NOMO-1 treated with DMSO at 0.1 percent for 48 hours (cell line): ENCODE measurements around the gene OR2T5.
"Not testable (repeated sequence)": the region's sequence is repeated elsewhere in the genome, so short reads cannot be mapped to it uniquely, and the experiment has no call there.

ENCODE experiments used
- DNase-seq: peaks from one replicate; lab custom pipeline; 2025; ENCODE audit not compliant: unreplicated experiment; lab: John Stamatoyannopoulos, UW

The OR2T5 gene, protein sequence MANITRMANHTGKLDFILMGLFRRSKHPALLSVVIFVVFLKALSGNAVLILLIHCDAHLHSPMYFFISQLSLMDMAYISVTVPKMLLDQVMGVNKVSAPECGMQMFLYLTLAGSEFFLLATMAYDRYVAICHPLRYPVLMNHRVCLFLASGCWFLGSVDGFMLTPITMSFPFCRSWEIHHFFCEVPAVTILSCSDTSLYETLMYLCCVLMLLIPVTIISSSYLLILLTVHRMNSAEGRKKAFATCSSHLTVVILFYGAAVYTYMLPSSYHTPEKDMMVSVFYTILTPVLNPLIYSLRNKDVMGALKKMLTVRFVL

DNA sequence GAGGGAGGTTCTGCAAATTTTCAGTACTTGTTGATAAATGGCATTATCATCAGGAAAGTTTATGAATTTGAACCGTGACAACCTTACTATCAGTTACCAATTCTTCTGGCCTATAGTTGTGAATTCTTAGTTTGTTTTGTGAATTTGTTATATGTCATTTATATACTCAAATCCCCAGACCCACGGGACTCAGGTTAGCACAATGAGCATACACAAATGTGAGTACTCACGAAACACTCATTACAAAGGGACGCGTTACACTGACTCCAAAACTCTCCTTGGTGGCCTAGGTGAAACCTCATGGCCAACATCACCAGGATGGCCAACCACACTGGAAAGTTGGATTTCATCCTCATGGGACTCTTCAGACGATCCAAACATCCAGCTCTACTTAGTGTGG is at the start of gene OR2T5:
TSS of gene OR2T5 (plus strand) at position 301 of the 400 bp plus-strand sequence. CDS start at position 301, 0 bp downstream.
- not testable (repeated sequence) for DNase-seq

DNA sequence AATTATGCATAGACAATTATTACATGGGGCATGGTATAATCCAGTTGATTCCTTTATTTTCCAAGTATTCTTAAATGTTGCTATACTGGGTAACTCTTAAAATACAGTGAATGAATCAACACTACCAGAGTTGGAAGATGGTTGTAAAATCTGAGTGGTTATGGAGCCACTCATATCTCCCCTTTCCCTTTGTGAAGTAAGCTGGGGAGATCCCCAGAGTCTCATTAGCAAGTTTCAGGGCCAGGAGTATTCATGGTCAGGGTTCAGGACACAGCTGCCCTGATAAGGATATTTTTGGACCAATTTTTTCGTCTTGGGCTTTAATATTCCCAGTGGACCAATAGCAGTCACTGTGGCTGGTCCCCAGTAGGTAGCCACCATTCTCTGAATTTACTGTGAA is 49.7 kb upstream of the OR2T5 start:
- not testable (repeated sequence) for DNase-seq

DNA sequence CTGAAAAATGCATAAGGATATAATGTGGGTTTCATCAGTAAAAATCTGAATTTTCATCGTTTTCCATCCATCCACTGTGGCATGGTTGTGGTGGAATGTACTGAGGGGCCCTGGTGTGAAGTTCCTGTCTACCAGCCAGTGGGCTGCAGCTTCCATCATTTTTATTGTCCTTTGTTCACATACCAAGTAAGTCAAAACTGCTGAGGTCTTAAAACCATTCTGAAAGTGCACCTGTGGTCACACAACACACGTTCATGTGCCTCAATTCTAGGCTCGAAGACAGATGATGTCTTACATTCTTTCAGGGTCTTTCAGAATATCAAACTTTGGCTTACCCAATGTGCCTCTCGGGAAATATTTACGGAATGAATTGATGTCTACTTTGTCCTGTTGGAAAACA is 49.1 kb upstream of the OR2T5 start:
- not testable (repeated sequence) for DNase-seq

DNA sequence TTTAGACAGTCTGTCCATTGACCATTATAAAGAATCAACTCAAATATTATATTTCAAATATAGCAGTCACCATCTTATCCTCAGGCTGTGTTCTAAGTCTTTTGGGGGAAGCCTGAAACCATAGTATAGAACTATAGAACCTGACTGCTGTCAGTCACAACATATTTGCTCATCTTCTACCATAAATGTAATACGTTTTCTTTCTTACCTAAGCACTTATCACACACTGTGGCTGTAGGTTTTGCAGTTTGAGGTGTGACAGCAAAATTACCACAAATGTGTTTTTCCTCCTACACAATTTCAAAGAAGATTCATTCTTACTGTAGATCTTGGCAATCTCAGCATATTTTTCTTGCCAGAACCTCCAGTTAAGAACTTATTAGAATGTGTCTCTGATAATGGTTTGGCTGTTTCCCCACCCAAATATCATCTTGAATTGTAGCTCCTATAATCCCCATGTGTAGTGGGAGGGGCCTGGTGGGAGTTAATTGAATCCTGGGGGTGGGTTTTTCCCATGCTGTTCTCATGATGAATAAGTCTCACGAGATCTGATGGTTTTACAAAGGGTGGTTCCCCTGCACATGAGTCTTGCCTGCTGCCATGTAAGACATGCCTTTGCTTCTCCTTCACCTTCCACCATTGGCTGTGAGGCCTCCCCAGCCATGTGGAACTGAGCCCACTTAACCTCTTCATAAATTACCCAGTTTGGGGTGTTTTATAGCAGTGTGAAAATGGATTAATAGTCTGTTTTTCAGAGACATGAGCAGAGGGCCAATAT is 45.7 kb upstream of the OR2T5 start:
- DNase-seq: not testable (repeated sequence)

DNA sequence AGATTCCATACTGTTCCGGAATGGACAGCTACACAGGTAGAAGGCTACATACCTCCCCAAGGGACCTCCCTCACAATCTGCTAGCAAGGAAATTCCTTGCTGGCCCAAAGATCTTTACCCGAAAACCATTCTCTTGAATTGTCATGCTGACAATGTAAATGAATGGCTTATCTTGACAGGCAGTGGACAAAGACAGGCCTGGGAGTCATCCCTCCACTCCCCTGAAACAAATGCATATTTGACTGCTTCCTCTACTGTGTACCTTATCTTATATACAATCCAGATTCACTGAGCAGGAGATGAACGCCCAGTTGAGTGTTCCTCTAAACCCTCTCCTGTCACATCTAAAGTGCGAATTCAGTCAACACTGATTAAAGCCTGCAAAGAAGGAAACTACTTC is 43.8 kb upstream of the OR2T5 start:
- DNase-seq: not testable (repeated sequence)

DNA sequence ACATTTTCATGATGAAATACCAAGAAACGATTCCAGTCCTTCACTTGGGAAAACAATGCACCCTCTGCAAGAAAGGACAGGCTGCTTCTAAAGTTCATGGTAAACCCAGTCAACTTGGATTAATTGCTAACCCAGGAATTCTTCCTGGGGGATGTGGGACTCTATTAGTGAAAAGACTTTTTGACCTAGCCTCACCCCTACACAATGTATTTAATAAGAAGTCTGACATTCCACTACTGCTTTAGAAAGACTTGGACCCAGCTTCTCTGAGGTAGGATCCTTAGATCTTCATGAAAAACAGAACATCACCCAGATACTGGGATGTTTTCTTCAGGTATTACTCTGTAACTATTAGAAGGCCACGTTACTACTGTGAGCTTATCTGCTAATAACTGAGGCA is 43.0 kb upstream of the OR2T5 start, which contains the start of gene OR2T2:
TSS of gene OR2T2 (plus strand) at position 239 of the 400 bp plus-strand sequence. CDS start 7,161 bp downstream, outside the sequence.
- not testable (repeated sequence) for DNase-seq

DNA sequence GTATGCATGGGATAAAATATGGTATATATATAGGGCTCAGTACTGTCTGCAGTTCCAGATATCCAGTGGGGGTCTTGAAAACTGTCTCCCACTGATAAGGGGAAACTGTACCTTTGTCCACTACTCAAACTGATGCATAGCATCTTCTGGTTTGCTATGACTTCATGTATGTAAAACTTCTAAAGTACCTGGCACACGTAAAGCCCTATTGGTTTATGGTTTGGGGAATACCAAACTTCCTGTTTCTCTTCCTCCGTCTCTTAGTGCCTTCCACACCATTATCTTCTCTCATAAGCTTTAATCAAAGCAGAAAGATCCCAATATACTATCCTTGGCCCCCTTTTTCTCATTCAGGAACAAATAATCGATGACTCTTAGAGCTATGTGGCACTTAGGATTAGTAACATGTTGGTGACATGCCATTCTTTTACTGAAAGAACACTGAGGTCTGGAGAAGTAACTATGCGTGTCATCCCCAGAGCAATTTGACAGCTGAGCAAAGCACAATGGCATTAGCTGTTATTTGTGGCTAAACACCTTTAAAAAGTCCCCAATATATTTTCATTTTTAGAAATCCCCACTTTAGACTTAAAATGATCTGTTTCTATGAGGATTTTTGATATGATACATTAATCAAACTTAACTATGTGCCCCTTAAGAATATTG is 39.8 kb upstream of the OR2T5 start:
- DNase-seq: not testable (repeated sequence)

DNA sequence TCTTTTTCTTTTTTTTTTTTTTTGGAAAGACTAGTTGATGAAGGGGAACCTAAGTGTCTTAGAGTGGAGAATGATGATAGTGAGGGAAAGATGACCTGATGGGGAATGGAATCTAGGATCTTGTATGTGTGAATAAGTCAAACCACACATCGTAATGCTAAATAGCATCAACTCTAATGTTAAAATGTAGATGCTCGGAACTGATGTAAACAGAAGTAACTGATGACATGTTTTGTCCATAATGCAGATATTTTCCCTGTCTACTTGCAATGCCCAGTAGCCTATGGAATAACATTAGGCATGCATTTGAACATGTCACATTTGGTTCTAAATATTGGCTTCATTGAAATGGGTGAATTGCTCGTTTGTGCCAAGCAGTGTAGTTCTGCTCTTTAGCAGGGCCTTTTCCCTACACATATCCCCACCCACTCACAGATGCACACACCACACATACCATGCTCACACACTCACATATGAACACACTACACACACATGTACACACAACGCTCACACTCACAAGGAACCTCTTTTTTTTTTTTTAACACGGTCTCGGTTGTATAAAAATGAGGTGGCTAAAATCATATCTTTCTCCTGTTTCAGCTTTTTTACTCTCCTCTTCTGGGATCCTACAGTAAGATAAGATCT is 38.4 kb upstream of the OR2T5 start:
- DNase-seq: not testable (repeated sequence)

DNA sequence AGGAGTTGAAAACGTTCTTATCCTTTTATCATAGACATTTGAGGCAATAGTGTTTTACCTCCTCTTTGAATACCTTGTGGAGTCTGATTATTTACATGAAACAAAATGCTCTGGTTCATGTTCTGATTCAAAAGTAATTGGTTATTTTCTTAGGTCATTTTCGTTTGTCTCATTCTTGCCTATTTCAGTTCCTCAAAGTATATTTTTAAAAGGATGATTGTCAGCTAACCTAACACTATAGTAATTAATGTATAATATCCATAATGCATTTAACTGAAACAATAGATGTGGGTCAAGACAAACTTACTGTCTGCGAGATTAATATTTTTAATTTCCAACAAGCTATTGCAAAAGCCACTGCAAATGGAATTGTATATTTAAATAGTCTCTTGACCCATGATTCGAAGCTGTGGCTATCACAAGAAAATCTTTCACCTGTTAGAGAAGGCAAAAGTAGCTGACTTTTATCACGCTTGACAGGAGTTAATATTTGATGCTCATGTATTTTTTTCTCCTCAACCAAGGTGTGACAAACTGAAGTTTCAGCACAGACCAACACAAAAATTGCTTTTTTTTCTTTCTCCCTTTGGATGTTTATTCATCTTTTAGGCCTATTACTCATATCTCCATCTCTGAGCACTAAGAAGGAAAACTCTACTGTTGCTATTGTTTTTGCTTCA is 37.8 kb upstream of the OR2T5 start:
- DNase-seq: not testable (repeated sequence)

DNA sequence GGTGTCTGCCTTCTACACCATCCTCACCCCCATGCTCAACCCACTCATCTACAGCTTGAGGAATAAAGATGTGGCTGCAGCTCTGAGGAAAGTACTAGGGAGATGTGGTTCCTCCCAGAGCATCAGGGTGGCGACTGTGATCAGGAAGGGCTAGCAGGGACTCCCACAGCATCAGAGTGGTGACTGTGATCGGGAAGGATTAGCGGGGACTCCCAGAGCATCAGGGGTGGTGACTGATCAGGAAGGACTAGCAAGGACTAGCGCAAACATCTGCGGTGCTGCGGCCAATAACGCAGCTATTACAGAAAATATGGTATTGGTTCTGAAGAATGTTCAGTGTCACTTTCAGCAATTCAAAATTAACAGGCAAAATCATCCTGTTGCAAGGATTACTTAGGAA is 34.8 kb upstream of the OR2T5 start:
- DNase-seq: not testable (repeated sequence)

DNA sequence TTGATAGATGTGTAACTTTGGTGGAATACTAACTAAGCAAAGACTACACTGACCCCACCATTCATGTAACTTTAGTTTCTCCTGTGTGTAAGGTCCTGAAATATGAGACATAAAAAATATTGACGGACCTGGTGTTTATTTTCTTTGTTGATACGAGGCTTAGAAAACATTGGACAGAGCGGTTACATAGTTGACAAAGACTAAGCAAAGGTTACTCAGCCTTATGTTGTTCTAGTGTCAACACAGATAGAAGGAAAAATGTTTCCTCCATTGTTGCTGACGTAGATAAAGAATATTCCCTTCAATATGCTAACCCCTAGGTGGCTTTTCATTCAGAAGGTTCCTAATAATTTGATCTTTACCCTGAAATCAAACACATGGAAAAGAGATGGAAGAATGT is 33.3 kb upstream of the OR2T5 start:
- not testable (repeated sequence) for DNase-seq

DNA sequence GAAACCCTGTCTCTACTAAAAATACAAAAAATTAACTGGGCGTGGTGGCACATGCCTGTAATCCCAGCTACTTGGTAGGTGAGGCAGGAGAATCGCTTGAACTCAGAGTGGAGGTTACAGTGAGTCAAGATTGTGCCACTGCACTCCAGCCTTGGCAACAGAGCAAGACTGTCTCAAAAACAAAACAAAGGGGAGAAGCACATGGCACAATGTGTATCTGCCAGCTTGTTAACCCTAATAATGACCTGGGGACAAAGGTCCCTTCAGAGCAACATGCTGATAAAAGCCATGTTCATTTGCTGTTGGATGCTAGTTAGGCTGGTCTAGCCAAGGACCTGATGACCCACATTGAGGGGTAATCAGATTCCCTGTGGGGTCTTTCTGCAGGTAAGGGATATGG is 31.8 kb upstream of the OR2T5 start:
- DNase-seq: not testable (repeated sequence)

DNA sequence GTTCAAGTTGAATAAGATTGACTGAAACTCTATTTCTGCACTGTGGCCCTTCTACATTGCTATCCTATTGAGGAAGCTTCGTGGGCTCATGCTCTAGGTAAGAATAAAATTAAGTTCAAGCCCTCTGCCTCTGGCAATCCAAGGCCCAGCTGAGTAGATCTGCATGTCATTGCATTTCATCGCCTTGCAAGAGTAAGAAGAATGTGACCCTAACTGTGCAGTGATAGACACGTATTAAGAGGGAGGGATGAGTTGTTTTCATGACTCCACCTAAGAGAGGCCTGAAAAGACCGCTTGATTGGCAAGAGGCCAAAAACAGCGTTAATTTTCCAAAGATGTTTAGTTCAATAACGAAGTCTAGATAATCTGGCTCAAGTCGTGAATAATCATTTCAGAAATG is 29.3 kb upstream of the OR2T5 start:
- not testable (repeated sequence) for DNase-seq

DNA sequence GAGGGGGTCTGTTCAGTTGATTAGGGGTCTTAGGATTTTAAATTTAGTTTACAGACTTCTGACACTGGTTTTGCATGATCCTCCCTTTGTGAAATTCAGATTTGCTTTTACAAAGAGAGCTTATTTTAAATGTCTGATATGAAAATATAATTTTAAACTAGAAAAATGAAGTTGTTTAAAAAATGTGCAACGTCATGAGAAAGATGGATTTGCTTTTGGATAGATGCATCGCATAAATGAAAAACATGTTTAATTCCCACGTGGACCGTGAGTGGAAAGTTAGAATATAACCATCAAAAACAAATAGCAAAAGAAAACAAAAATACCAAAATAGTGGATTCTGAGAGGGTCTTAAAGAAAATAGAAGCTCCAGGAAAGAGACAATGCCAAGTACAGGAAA is 17.2 kb upstream of the OR2T5 start:
- no peak for DNase-seq

DNA sequence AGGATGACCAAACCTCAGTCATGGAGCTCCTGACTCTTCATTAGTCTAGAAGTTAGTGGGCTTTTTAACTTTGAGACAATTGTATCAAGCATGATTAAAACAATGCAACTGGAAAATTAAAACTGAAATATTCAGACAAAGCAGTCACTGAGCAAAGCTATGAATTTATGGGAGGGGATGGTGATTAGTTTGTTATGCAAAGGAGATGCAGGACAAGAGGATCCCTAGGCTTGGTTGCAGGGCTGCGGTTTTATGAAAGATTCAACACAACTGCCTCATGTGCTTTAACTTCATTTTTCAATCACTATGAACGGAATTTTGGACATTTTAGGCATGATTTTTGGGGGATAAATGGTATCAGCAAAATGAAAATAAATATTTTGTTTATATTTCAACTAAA is 16.3 kb upstream of the OR2T5 start:
- DNase-seq: not testable (repeated sequence)

DNA sequence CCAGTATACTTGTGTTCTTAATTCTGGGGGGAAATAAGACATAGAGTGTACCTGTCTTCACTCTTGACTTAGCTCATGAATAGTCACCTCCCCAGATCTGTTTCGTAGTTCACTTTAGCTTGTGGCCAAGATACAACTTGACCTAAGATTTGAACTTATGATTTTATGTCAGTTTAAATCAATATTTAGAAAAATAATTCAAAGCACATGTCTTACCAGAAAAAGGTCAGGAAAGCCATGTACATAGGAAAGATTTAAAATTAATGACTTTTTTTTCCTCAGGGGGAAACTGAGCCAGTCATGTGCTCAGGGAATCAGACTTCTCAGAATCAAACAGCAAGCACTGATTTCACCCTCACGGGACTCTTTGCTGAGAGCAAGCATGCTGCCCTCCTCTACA is 15.3 kb upstream of the OR2T5 start, which contains the start of gene OR2T3:
TSS of gene OR2T3 (plus strand) at position 301 of the 400 bp plus-strand sequence. CDS start at position 301, 0 bp downstream.
- DNase-seq: not testable (repeated sequence)

DNA sequence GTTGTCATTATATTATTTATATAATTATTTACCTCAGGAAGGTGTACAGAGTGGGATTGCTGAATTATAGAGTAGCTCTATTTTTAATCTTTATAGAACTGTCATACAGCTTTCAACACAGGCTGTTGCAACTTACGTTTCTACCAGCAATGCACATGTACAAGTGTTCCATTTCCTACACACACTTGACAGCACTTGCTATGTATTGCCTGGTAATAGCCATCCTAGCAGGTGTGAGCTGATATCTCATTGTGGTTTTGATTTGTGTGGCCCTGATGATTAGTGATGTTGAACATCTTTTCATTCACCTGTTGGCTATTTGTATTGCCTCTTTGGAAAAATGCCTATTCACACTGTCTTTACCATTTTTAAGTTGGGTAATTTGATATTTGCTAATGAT is 12.7 kb upstream of the OR2T5 start:
- DNase-seq: not testable (repeated sequence)

DNA sequence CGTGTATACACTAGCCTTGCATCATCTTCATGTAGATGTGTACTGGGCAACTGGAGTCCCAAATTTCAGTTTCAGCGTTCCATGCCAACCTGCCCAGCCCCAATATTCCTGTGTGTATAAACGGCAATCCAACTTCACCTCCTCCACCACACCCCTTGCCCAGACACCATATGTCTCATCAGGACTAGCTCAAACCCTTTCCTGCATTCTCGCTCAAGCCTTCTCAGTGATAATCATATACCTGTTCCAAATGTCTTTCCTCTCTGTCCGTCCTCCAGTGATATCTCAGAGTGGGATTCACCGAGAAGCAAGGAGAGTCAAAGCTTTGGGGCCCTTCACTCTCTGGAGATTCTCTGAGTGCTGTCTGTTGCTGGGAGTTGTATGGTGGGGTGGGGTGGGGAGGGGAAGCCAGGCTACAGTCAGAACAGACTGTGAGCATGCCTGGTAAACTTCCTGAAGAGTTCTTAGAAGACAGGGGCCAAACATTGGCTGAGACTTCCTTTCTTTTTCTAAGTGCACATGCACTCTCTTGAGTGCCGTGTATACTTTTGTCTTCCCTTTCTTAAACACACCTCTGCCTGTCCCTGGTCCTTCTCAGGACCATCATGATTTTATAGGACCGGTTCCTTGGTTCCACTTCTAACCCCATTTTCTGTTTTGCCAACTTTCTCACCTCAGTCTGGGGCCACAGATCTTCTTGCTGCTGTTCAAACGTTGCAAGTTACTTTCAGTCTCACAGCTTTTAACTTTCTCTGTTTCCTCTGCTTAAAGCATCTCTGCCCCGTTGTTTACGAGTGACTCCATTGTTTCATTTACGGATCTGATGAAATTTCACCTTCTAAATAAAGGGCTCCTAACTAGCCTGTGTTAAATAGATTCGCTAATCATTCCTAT is 6.5 kb upstream of the OR2T5 start:
- not testable (repeated sequence) for DNase-seq

DNA sequence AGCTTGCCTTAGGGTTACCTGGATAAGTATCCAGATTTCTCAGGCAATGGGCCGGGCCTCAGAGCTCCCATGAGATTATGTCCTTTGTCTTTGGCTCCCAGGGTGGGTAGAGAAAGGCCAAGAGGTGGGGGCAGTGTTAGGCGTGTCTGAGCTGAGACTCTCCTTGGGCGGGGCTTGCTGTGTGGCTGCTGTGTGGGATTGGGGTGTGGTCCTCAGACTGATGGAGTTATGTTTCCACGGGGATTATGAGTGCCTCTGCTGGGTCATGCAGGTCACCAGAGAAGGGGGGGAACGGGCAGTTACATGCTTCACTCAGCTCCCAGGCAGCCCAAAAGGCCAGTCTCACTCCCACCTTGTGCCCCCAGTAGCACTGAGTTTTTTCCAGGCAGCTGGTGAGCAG is 8.3 kb downstream of the OR2T5 start:
- not testable (repeated sequence) for DNase-seq
